ENCODE data around the gene SLC2A10.

SLC2A10 gene

DNA sequence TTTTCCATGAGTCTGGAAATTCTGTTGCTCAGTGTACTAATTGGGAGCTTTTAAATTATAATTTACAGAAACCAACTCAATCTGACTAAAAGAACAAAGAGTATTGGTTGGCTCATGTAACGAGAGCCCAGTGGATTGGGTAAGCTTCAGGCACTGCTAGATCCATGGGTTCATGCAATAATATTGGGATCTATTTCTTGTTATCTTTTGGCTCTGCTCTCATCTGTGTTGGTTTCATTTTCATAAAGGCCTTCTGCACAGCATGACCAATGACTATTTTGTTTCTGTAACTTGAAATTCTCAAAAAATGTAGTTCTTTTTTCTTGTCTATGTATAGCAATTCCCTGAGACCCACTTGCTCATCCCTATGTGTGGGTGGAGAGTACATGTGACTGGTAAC, 12.0 kb downstream of the SLC2A10 start:
- TF ChIP-seq GATA2 (IDR thresholded peaks at IDR 0.05; ENCODE audit: low read depth, low read length) (no peak), GATA3 (IDR thresholded peaks at IDR 0.05; ENCODE audit: low read depth, low read length) (no peak)

DNA sequence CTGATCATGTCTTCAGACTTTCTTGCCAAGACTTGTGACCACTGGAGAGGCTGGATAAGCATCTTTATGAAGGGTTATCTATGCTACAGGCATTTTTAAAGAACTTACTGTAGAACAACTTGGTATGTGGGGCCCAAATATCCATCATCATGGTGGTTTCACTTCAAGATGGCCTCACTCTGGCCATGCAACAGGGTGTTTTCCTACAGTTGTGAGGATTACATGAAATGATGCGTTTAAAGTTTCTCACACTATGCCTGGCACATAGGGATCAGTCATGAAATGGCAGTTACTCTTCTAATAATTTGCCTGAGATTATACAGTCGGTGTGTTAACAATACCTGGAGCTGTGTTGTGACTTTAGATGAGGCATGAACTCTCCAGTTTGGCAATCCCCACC, 13.0 kb downstream of the SLC2A10 start:
- TF ChIP-seq GATA3 (IDR thresholded peaks at IDR 0.05; ENCODE audit: low read depth, low read length), result no peak
- no peak for TF ChIP-seq GATA2 (IDR thresholded peaks at IDR 0.05; ENCODE audit: low read depth, low read length)

DNA sequence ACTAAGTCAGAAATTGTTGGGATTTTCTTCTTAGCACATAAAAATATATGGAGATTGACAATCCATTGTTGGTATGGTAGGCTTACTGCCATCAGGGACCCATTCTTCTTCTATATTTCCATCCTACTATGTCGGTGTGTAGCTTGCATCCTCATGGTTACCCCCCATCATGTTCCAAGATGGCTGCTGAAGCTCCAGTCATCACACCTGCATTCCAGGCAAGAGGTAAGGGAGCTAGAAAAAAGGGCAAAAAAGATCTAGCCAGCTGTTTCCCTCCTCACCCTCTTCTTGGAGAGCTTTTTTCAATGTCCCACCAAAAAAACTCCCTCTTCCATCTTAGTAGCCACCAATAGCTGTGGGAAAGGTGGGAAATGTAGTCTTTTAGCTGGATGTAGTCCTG, 13.6 kb downstream of the SLC2A10 start:
- TF ChIP-seq GATA2 (IDR thresholded peaks at IDR 0.05; ENCODE audit: low read depth, low read length) (no peak), GATA3 (IDR thresholded peaks at IDR 0.05; ENCODE audit: low read depth, low read length) (no peak)

DNA sequence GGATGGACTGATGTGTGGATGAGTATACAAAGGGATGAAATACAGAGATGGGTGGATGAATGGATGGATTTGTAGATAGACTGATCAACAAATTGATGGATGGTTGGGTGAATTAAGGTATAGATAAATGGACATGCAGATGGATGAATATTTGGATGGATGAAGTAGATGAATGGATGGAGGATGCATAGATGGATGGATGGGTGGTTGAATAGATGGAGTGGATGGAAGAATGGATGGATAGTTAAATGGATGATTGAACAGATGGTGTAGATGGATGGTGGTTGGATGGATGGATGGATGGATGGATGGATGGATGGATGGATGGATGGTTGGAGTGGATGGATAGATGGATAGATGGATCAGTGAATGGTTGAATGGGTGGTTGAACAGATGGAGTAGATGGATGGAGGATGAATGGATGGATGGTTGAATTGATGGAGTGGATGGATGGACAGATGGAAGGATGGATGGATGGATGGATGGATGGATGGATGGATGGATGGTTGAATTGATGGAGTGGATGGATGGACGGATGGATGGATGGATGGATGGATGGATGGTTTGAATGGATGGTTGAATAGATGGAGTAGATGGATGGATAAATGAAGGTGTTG, 15.0 kb downstream of the SLC2A10 start:
- TF ChIP-seq GATA2 (IDR thresholded peaks at IDR 0.05; ENCODE audit: low read depth, low read length) (no peak), GATA3 (IDR thresholded peaks at IDR 0.05; ENCODE audit: low read depth, low read length) (no peak)

DNA sequence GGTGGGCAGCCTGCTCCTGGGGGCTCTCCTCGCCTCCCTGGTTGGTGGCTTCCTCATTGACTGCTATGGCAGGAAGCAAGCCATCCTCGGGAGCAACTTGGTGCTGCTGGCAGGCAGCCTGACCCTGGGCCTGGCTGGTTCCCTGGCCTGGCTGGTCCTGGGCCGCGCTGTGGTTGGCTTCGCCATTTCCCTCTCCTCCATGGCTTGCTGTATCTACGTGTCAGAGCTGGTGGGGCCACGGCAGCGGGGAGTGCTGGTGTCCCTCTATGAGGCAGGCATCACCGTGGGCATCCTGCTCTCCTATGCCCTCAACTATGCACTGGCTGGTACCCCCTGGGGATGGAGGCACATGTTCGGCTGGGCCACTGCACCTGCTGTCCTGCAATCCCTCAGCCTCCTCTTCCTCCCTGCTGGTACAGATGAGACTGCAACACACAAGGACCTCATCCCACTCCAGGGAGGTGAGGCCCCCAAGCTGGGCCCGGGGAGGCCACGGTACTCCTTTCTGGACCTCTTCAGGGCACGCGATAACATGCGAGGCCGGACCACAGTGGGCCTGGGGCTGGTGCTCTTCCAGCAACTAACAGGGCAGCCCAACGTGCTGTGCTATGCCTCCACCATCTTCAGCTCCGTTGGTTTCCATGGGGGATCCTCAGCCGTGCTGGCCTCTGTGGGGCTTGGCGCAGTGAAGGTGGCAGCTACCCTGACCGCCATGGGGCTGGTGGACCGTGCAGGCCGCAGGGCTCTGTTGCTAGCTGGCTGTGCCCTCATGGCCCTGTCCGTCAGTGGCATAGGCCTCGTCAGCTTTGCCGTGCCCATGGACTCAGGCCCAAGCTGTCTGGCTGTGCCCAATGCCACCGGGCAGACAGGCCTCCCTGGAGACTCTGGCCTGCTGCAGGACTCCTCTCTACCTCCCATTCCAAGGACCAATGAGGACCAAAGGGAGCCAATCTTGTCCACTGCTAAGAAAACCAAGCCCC, 16.0 kb downstream of the SLC2A10 start:
- TF ChIP-seq GATA3 (IDR thresholded peaks at IDR 0.05; ENCODE audit: low read depth, low read length) (no peak), GATA2 (IDR thresholded peaks at IDR 0.05; ENCODE audit: low read depth, low read length) (no peak)

DNA sequence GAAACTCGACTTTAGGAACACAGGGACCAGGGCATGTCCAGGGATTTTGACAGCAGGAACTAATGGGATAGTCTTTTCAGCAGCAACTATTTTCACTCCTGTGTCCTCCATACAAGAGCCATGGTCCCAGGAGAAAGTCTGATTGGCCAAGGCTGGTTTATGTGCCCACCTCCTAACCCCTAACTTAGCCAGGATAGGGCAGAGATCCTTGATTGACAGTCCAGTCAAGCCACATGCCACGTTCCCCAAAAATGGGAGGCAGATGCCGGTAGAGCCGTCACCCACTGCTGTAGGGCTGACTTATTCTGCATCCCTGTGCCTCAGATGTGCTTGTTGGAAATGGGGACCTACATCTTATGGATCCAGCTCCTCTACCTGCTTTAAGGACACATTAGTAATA, 22.3 kb downstream of the SLC2A10 start:
- no peak for TF ChIP-seq GATA3 (IDR thresholded peaks at IDR 0.05; ENCODE audit: low read depth, low read length)
- no peak for TF ChIP-seq GATA2 (IDR thresholded peaks at IDR 0.05; ENCODE audit: low read depth, low read length)

DNA sequence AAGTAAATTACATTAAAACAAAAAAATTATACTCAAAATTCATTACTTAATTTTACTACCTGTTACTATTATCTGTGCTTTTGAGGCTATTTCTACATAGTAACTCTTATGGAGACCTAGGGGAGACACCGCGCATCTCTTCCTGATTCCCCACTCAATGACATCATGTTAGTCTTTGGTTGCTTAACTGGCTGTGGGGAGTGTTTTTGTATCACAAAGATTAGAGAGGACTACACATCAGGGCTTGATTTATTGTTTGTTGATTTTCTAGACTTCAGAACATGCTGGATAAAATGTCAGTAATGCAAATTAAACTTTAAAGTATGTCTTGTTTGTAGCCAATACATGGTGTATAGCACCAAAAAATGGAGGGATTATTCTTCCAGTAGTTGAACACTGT, 26.0 kb downstream of the SLC2A10 start:
- TF ChIP-seq GATA2 (IDR thresholded peaks at IDR 0.05; ENCODE audit: low read depth, low read length), result no peak
- TF ChIP-seq GATA3 (IDR thresholded peaks at IDR 0.05; ENCODE audit: low read depth, low read length), result no peak

DNA sequence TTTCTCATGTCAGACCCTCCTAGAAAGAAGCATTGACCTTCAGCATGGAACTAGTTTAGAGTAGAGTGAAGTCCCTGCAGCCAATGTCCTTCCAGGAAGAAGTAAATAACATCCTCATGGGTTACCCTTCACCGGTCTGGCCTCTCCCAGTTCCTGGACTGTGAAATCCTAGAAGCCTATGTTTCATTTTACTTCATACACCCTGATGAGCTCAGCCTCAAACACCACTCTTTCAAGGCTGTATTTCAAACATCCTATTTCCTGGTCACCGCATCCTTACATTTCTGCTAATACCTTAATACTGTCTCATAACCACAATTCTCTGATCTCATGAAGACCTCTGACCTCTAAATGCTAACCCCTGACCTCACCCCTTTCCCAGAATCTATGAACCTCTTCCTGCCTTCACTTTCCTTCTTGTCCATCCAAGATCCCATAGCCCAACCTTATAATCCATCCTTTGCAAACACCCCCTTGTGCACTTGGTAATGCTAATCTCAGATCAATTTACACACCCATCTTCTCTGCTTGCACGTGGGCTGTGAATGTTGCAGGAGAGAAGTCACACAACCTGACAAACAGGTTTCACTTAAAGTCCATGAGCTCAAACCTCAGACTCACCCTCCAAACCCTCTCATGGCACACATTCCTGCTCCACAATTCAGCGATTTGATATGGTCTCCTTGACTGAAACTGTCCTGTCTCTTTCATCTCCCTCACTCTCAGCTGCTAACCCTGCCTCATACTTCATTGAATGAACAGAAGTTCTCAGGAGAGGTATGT, 30.2 kb downstream of the SLC2A10 start:
- no peak for TF ChIP-seq GATA2 (IDR thresholded peaks at IDR 0.05; ENCODE audit: low read depth, low read length)
- TF ChIP-seq GATA3 (IDR thresholded peaks at IDR 0.05; ENCODE audit: low read depth, low read length), result no peak

DNA sequence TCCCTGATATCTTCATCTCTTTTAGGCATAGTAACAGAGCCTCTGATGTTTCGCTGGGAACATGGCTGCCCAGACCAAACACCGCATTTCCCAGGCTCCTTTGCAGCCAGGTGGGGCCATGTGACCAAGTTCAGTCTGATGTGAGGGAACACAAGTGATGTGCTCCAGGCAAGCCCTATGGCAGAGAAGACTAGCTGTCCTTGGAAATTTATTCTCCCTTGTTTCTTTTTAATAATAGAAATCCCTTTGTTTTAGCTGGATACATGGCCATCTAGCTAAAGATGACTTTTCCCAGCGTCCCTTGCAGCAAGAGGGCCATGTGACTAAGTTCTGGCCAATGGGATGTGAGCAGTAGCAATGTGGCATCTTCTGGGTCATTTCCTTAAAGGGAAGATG, 30.8 kb downstream of the SLC2A10 start:
- no peak for TF ChIP-seq GATA2 (IDR thresholded peaks at IDR 0.05; ENCODE audit: low read depth, low read length)
- TF ChIP-seq GATA3 (IDR thresholded peaks at IDR 0.05; ENCODE audit: low read depth, low read length), result no peak

DNA sequence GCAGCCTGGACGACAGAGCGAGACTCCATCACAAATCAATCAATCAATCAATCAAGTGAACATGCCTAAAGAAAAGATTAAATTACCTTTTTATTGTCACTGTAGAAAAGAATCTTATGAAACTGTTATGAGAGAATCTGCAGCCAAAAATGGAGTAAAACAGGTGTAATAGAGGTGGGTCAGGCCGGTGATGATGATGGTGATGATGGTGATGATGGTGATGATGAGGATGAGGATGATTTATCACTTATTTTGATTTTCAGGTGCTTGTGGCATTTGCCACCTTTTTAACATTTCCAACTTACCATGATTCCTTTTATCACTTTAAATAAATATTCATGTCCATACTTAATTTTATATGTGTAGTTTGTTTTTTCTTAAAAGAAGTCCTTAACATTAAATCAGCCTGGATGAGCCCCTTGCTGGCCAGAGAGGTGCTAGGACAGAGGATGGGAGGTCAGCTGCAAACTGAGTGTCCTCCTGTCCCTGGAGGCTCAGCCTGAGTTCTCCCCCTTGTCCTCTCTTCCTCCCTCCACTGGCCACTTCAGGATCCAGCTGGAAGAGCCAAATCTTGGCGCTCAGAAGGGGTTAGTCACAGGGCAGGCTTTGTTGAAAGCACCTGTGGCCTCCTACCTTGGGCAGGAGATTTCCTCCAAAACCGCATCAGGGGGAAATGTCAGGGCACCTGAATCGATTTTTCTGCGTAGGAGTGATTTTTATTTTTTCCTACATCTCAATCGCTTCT, 32.6 kb downstream of the SLC2A10 start:
- TF ChIP-seq GATA3 (IDR thresholded peaks at IDR 0.05; ENCODE audit: low read depth, low read length) (no peak), GATA2 (IDR thresholded peaks at IDR 0.05; ENCODE audit: low read depth, low read length) (no peak)

DNA sequence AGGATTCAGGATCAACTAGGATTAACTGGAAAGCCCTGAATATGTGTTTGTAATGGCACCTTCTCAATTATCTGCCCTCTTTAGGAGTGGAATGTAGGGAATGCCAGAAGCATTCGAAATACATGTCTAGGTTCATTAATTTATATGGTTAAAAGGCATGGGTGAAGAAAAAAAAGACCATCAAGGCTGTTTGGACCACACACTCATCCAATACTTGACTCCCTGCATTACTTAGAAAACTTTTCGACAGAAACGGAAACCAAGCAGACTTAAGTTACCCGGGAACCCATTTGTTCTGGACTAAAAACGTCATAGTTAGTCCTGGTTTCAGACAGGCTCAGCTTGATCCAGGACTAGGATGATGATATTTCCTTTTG, 33.2 kb downstream of the SLC2A10 start:
- TF ChIP-seq GATA2 (IDR thresholded peaks at IDR 0.05; ENCODE audit: low read depth, low read length) (no peak), GATA3 (IDR thresholded peaks at IDR 0.05; ENCODE audit: low read depth, low read length) (no peak)

DNA sequence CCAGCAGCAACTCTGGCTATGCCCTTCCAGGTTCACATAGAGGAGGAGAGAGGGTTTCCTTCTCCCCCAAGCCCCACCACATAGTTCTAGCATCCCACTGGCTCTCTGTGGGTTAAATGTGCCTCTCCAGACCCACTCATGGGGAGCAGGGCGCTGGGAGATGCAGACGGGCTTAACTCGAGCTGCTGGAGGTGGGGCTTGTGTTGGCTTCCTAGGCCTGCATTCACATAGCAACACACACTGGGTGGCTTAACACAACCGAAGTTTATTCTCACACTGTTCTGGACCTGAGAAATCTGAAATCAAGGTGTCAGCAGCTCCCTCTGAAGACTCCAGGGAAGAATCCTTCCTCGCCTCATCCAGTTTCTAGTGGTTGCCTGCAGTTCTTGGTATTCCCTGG, 33.6 kb downstream of the SLC2A10 start:
- TF ChIP-seq GATA3 (IDR thresholded peaks at IDR 0.05; ENCODE audit: low read depth, low read length), result no peak
- TF ChIP-seq GATA2 (IDR thresholded peaks at IDR 0.05; ENCODE audit: low read depth, low read length), result no peak

DNA sequence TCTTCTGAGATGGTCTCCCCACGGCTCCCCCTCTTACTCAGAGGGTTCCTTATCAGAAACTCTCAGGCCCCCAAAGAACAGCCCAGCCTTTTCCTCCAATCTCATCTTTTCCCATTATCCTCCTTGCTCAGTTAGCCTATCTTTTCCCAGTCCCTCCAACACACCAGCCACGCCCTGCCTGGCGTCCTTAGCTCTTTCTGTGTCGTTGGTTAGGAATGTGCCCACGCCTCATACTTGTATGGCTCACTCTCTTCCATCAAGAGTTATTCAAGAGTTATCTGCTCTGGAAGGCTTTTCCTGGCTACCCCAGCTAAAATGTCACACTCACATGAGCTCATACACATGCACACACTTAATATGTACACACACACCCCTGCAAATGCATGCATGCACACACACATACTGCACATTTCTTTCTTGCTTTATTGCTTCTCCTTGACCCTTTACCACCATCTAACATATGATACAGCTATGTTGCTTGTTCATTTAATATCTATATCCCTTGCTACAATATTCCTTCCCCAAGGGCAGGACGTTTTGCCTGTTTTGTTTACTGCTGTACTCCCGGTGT, 37.6 kb downstream of the SLC2A10 start:
- no peak for TF ChIP-seq GATA3 (IDR thresholded peaks at IDR 0.05; ENCODE audit: low read depth, low read length)
- no peak for TF ChIP-seq GATA2 (IDR thresholded peaks at IDR 0.05; ENCODE audit: low read depth, low read length)

Data from SH-SY5Y (cell line).